DMS153 treated with DMSO at 0.1 percent for 48 hours (cell line): ENCODE data around the gene CCL2.
"Not testable (repeated sequence)": the region's sequence is repeated elsewhere in the genome, so short reads cannot be mapped to it uniquely, and the experiment has no call there.

Source experiments
- DNase-seq: peaks from one replicate; lab custom pipeline; 2025; ENCODE audit not compliant: unreplicated experiment; lab: John Stamatoyannopoulos, UW

The CCL2 gene

GRCh38 chr17:34254651-34255380, at the start of gene CCL2:
Gene CCL2, plus strand, starts transcription at chr17:34255285. Its CDS starts 65 bp downstream, at chr17:34255350.
- DNase-seq = peak; percentile 29

GRCh38 chr17:34205401-34205800, 49.7 kb upstream of the CCL2 start:
- no peak for DNase-seq

GRCh38 chr17:34206569-34206968, 48.5 kb upstream of the CCL2 start:
- no peak for DNase-seq

- no peak for DNase-seq
Measured at GRCh38 chr17:34207572-34207971, 47.5 kb upstream of the CCL2 start.

GRCh38 chr17:34218748-34219147, 36.3 kb upstream of the CCL2 start:
- no peak for DNase-seq

- DNase-seq = no peak
Measured at GRCh38 chr17:34219405-34219804, 35.7 kb upstream of the CCL2 start.

- no peak for DNase-seq
Measured at GRCh38 chr17:34220045-34220751, 34.9 kb upstream of the CCL2 start.

- no peak for DNase-seq
Measured at GRCh38 chr17:34220752-34221395, 34.2 kb upstream of the CCL2 start.

GRCh38 chr17:34221411-34221810, 33.7 kb upstream of the CCL2 start:
- DNase-seq = no peak

GRCh38 chr17:34222722-34223497, 32.2 kb upstream of the CCL2 start:
- no peak for DNase-seq

- no peak for DNase-seq
Measured at GRCh38 chr17:34225046-34225445, 30.0 kb upstream of the CCL2 start.

GRCh38 chr17:34226011-34226743, 28.9 kb upstream of the CCL2 start:
- DNase-seq = no peak

- no peak for DNase-seq
Measured at GRCh38 chr17:34226744-34227034, 28.4 kb upstream of the CCL2 start.

- DNase-seq = not testable (repeated sequence)
Measured at GRCh38 chr17:34227293-34227692, 27.8 kb upstream of the CCL2 start.

GRCh38 chr17:34227707-34228106, 27.4 kb upstream of the CCL2 start:
- DNase-seq = no peak

GRCh38 chr17:34228781-34229180, 26.3 kb upstream of the CCL2 start:
- no peak for DNase-seq

GRCh38 chr17:34230342-34230741, 24.7 kb upstream of the CCL2 start:
- no peak for DNase-seq

- no peak for DNase-seq
Measured at GRCh38 chr17:34234616-34235015, 20.5 kb upstream of the CCL2 start.

- DNase-seq = no peak
Measured at GRCh38 chr17:34235389-34236028, 19.6 kb upstream of the CCL2 start.

- no peak for DNase-seq
Measured at GRCh38 chr17:34236281-34236892, 18.7 kb upstream of the CCL2 start.
